Fibroblast of villous mesenchyme (primary cell): ENCODE results near the gene PPARD. TPM values are rescaled to one million over a fixed set of nuclear protein-coding genes. Genes with fewer than 3 reads are reported as not detected.

Experiments used
- DNase-seq: peaks from one replicate; pipeline ENCODE4 v3.0.0-alpha.2; 2010; ENCODE audit warnings: low read depth
- H3K4me3 ChIP-seq: 2 replicates; pipeline ENCODE4 v1.5.1; 2011; ENCODE audit warnings: low read depth, mild to moderate bottlenecking, low read length
- total RNA-seq: library from RNA; depleted of rRNA; stranded (reverse); fragments of >200 nt; gene quantifications from 2 replicates; pipeline ENCODE4 v1.2.3, GENCODE V29; 2012
- TF ChIP-seq, protein P1 (sequence below): IDR thresholded peaks from 2 replicates; pipeline ENCODE4 v1.5.1; 2012; ENCODE audit warnings: low read depth, mild to moderate bottlenecking, low read length; ENCODE audit not compliant: insufficient read depth

Gene PPARD
- total RNA-seq, 1 donor, result 8.2 TPM

DNA sequence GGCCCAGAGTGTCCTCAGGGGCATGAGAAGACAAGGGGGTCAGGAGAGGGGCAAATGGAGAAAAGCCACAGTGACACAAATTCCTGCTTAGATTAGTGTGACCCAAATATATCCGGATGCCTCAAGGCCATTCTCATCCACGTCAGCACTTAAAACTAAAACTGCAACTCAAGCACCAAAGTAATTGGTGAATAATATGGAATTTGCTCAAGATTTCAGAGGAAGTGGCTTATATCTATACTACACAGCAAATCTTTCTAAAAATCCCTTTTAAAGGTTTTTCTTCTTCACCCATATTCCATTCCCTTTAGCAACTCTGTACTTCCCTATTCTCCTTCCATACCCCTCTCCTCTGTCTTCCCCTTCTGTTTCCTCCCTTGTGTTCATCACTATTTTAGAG, 29.6 kb upstream of the PPARD start:
- DNase-seq, result no peak
- H3K4me3 ChIP-seq, result no peak overlapping the region
- TF ChIP-seq, protein P1, sequence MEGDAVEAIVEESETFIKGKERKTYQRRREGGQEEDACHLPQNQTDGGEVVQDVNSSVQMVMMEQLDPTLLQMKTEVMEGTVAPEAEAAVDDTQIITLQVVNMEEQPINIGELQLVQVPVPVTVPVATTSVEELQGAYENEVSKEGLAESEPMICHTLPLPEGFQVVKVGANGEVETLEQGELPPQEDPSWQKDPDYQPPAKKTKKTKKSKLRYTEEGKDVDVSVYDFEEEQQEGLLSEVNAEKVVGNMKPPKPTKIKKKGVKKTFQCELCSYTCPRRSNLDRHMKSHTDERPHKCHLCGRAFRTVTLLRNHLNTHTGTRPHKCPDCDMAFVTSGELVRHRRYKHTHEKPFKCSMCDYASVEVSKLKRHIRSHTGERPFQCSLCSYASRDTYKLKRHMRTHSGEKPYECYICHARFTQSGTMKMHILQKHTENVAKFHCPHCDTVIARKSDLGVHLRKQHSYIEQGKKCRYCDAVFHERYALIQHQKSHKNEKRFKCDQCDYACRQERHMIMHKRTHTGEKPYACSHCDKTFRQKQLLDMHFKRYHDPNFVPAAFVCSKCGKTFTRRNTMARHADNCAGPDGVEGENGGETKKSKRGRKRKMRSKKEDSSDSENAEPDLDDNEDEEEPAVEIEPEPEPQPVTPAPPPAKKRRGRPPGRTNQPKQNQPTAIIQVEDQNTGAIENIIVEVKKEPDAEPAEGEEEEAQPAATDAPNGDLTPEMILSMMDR, result no peak

DNA sequence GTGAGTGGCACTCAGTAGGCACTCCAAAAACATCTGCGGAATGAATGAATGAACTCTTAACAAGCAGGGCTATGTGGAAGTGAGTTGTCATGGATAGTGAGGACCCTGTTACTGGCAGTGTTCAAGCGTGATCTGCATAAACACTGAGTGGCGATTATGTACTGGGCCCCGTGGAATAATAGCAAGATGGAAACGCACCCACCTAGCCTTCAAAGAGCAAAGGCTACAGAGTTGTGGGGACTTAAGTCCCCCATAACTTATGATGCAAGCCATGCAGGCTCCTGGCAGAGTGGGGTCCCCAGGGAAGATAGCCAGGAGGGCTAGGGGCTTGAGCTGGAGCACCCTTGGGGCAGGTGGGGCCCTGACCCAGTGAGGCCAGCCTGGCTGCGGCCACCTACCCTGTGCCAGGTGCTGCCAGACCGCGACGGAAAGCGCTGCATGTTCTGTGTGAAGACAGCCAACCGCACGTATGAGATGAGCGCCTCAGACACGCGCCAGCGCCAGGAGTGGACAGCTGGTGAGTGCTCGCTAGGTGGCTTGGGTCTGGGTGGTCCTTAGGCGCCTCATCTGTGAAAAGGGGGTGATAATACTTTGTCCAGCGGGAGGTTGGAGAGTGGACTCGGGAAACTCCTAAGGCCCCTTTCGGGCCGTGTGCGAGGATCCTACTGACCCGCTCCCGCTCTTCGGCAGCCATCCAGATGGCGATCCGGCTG, 24.7 kb upstream of the PPARD start:
- TF ChIP-seq, protein P1, result no peak
- DNase-seq, result no peak
- H3K4me3 ChIP-seq, result peak overlapping the region; percentile 64

DNA sequence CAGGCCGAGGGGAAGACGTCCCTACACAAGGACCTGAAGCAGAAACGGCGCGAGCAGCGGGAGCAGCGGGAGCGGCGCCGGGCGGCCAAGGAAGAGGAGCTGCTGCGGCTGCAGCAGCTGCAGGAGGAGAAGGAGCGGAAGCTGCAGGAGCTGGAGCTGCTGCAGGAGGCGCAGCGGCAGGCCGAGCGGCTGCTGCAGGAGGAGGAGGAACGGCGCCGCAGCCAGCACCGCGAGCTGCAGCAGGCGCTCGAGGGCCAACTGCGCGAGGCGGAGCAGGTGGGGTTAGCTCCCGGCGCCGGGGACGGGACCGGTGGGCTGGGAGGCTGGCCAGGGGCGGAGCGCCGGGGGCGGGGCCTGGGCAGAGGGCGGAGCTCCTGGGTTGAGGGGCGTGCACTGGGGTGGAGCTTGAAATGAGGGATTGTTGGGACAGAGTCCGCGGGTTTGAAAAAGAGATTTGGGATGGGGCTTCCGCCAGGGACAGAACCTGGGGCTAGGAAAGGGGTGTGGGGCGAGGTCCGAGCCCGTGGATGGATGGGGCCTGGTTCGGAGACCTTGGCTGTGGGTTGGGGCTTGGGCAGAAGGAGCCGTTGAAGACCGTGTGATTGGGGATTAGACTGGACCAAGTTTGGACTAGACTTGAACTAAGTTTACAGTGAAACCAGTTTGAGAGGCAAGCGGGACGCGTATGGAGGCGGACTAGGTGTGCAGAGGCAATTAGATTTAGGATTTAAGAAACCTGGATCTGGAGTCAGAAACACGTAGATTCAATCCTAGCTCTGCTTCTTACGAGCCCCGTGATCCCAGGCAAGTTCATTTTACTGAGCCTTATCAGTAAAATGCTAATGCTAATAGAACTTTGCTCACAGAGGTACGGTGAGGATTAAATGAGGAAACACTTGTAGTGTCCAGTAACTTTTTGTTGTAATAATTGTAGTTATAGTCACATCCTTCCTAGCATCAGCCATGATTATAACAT, 23.9 kb upstream of the PPARD start:
- peak; percentile 78 for DNase-seq
- H3K4me3 ChIP-seq, result peak overlapping the region; percentile 64
- TF ChIP-seq, protein P1, result no peak

DNA sequence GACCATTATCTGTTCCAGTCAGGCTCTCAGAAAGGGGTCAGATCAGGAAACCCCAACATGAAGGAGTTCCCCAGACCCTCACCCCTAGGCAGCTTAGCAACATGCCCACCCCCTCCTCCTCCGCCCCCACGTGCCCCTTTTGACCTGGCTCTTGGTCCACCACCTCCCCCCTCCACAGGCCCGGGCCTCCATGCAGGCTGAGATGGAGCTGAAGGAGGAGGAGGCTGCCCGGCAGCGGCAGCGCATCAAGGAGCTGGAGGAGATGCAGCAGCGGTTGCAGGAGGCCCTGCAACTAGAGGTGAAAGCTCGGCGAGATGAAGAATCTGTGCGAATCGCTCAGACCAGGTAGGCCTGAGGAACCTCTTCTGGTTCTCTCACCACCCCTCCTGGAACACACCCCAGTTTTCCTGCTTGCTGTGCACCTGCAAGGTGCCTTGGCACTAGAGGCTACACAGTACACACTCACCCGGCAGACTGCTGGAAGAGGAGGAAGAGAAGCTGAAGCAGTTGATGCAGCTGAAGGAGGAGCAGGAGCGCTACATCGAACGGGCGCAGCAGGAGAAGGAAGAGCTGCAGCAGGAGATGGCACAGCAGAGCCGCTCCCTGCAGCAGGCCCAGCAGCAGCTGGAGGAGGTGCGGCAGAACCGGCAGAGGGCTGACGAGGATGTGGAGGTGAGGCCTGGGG, 22.9 kb upstream of the PPARD start:
- DNase-seq, result no peak
- no peak overlapping the region for H3K4me3 ChIP-seq
- TF ChIP-seq, protein P1, result no peak

DNA sequence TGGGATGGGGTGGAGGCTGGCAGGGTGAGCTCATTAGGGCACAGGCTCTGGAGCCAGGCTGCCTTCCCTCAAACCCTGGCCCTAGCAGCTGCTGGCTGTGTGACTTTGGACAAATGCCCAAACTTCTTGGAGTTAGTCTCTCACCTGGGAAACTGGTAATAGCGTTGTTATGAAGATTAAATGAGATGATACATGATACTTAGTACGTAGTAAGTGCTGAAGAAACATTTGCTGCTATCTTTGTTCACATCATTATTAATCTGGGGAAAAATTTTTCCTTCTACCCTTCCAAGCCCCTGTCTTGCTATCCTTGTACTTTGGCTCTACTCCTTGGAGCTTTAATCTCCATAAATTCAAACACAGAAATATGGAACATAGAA, 22.3 kb upstream of the PPARD start:
- TF ChIP-seq, protein P1, result no peak
- no peak for DNase-seq
- H3K4me3 ChIP-seq, result no peak overlapping the region

DNA sequence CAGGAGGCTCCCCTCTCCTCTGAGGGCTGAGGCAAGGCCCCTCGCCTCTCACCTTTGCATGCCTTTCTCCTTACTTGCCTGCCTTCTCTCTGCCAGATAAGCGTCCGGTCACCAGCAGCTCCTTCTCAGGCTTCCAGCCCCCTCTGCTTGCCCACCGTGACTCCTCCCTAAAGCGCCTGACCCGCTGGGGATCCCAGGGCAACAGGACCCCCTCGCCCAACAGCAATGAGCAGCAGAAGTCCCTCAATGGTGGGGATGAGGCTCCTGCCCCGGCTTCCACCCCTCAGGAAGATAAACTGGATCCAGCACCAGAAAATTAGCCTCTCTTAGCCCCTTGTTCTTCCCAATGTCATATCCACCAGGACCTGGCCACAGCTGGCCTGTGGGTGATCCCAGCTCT, 21.3 kb upstream of the PPARD start:
- no peak for DNase-seq
- TF ChIP-seq, protein P1, result no peak
- H3K4me3 ChIP-seq, result no peak overlapping the region
